ENCODE data around the gene SLC22A17.
A peak's percentile ranks its signal among the peaks of the same experiment; 100 is the strongest.

The SLC22A17 gene

GRCh38 chr14:23385642-23386265 lies 33.1 kb upstream of the SLC22A17 start:
- DNase-seq (ENCODE audit: low spot score in 2 of 2) (no peak), ATAC-seq (no peak)
- Mint-ChIP-seq H3K36me3 (no peaks in the 10 kb centered on the region), H3K4me1 (no peaks in the 10 kb centered on the region), H3K9me3 (no peaks in the 10 kb centered on the region), H3K4me3 (no peak overlapping the region), H3K27ac (no peak overlapping the region)

GRCh38 chr14:23385244-23385641 lies 32.6 kb upstream of the SLC22A17 start:
- ATAC-seq, result no peak
- Mint-ChIP-seq H3K27ac (no peak overlapping the region), H3K4me3 (no peak overlapping the region), H3K9me3 (no peaks in the 10 kb centered on the region), H3K4me1 (no peaks in the 10 kb centered on the region), H3K36me3 (no peaks in the 10 kb centered on the region)
- no peak for DNase-seq (ENCODE audit: low spot score in 2 of 2)

GRCh38 chr14:23384364-23385080 lies 31.8 kb upstream of the SLC22A17 start:
- Mint-ChIP-seq H3K9me3 (no peaks in the 10 kb centered on the region), H3K27ac (no peak overlapping the region), H3K4me3 (no peak overlapping the region), H3K36me3 (no peaks in the 10 kb centered on the region), H3K4me1 (no peaks in the 10 kb centered on the region)
- no peak for ATAC-seq
- DNase-seq (ENCODE audit: low spot score in 2 of 2), result no peak

GRCh38 chr14:23382731-23383440 lies 30.2 kb upstream of the SLC22A17 start:
- ATAC-seq (no peak), DNase-seq (ENCODE audit: low spot score in 2 of 2) (no peak)
- Mint-ChIP-seq H3K36me3 (no peaks in the 10 kb centered on the region), H3K4me3 (no peak overlapping the region), H3K9me3 (no peaks in the 10 kb centered on the region), H3K4me1 (no peaks in the 10 kb centered on the region), H3K27ac (no peak overlapping the region)

GRCh38 chr14:23382276-23382675 lies 29.6 kb upstream of the SLC22A17 start:
- DNase-seq (ENCODE audit: low spot score in 2 of 2) (no peak), ATAC-seq (no peak)
- no peaks in the 10 kb centered on the region for H3K36me3 Mint-ChIP-seq
- no peak overlapping the region for H3K4me3 Mint-ChIP-seq
- no peaks in the 10 kb centered on the region for H3K4me1 Mint-ChIP-seq
- H3K27ac Mint-ChIP-seq, result peak overlapping the region; percentile 24
- H3K9me3 Mint-ChIP-seq, result no peaks in the 10 kb centered on the region

- Mint-ChIP-seq H3K9me3 (no peaks in the 10 kb centered on the region), H3K4me3 (no peak overlapping the region), H3K36me3 (no peaks in the 10 kb centered on the region), H3K4me1 (no peaks in the 10 kb centered on the region), H3K27ac (peak overlapping the region; percentile 24)
- DNase-seq (ENCODE audit: low spot score in 2 of 2) (no peak), ATAC-seq (no peak)
These were observed 29.2 kb upstream of the SLC22A17 start for GRCh38 chr14:23381871-23382270.

GRCh38 chr14:23380976-23381375 lies 28.3 kb upstream of the SLC22A17 start:
- no peak for ATAC-seq
- no peak overlapping the region for H3K4me3 Mint-ChIP-seq
- no peak for DNase-seq (ENCODE audit: low spot score in 2 of 2)
- no peak overlapping the region for H3K27ac Mint-ChIP-seq
- H3K9me3 Mint-ChIP-seq, result no peaks in the 10 kb centered on the region
- no peaks in the 10 kb centered on the region for H3K36me3 Mint-ChIP-seq
- no peaks in the 10 kb centered on the region for H3K4me1 Mint-ChIP-seq

GRCh38 chr14:23380197-23380914 lies 27.7 kb upstream of the SLC22A17 start:
- no peaks in the 10 kb centered on the region for H3K9me3 Mint-ChIP-seq
- H3K4me3 Mint-ChIP-seq, result no peak overlapping the region
- no peak for ATAC-seq
- no peak for DNase-seq (ENCODE audit: low spot score in 2 of 2)
- H3K36me3 Mint-ChIP-seq, result no peaks in the 10 kb centered on the region
- no peaks in the 10 kb centered on the region for H3K4me1 Mint-ChIP-seq
- no peak overlapping the region for H3K27ac Mint-ChIP-seq

- H3K4me3 Mint-ChIP-seq, result no peak overlapping the region
- DNase-seq (ENCODE audit: low spot score in 2 of 2), result peak; percentile 55 to 77
- no peaks in the 10 kb centered on the region for H3K4me1 Mint-ChIP-seq
- peak; percentile 69 for ATAC-seq
- no peak overlapping the region for H3K27ac Mint-ChIP-seq
- no peaks in the 10 kb centered on the region for H3K36me3 Mint-ChIP-seq
- H3K9me3 Mint-ChIP-seq, result no peaks in the 10 kb centered on the region
These were observed 26.9 kb upstream of the SLC22A17 start for GRCh38 chr14:23379366-23380196.

- ATAC-seq (no peak), DNase-seq (ENCODE audit: low spot score in 2 of 2) (no peak)
- Mint-ChIP-seq H3K4me1 (no peaks in the 10 kb centered on the region), H3K9me3 (no peaks in the 10 kb centered on the region), H3K36me3 (no peaks in the 10 kb centered on the region), H3K4me3 (no peak overlapping the region), H3K27ac (no peak overlapping the region)
These were observed 26.0 kb upstream of the SLC22A17 start for GRCh38 chr14:23378612-23379220.

- Mint-ChIP-seq H3K36me3 (no peaks in the 10 kb centered on the region), H3K4me1 (no peaks in the 10 kb centered on the region), H3K27ac (peak overlapping the region; percentile 54), H3K9me3 (no peaks in the 10 kb centered on the region), H3K4me3 (no peak overlapping the region)
- ATAC-seq (no peak), DNase-seq (ENCODE audit: low spot score in 2 of 2) (no peak)
These were observed 25.2 kb upstream of the SLC22A17 start for GRCh38 chr14:23377573-23378563.

GRCh38 chr14:23377198-23377550 lies 24.5 kb upstream of the SLC22A17 start:
- Mint-ChIP-seq H3K9me3 (no peaks in the 10 kb centered on the region), H3K36me3 (no peaks in the 10 kb centered on the region), H3K27ac (peak overlapping the region; percentile 54), H3K4me3 (no peak overlapping the region), H3K4me1 (no peaks in the 10 kb centered on the region)
- ATAC-seq, result no peak
- no peak for DNase-seq (ENCODE audit: low spot score in 2 of 2)

GRCh38 chr14:23376482-23377197 lies 24.0 kb upstream of the SLC22A17 start, which contains the start of gene CMTM5:
Gene CMTM5, plus strand, starts transcription at chr14:23377046. Its CDS starts 206 bp downstream, at chr14:23377252.
- Mint-ChIP-seq H3K36me3 (no peaks in the 10 kb centered on the region), H3K4me1 (no peaks in the 10 kb centered on the region), H3K4me3 (no peak within 1 kb of the TSS), H3K27ac (peak within 1 kb of the TSS; percentile 54), H3K9me3 (no peaks in the 10 kb centered on the region)
- ATAC-seq, result no peak
- DNase-seq (ENCODE audit: low spot score in 2 of 2), result no peak
